ENCODE measurements around the gene RAI1.

The RAI1 gene

GRCh38 chr17:17761894-17762743, 80.9 kb downstream of the RAI1 start:
- no peaks in the 10 kb centered on the region; the same call in 1 of the 2 replicates for H3K4me1 ChIP-seq (ENCODE audit: control insufficient read depth, insufficient read depth, low read length)
- WGBS (ENCODE audit: insufficient coverage, insufficient read length) = no CpG with 5 or more reads among the region's 11 CpGs
- H3K27ac ChIP-seq (ENCODE audit: low read length) = no peak overlapping the region
- DNase-seq (ENCODE audit: low read depth, low spot score) = no peak
- no peaks in the 10 kb centered on the region for H3K9me3 ChIP-seq (ENCODE audit: control insufficient read depth, insufficient read depth, low read length)
- H3K27me3 ChIP-seq (ENCODE audit: control insufficient read depth, insufficient read depth, low read length) = no peaks in the 10 kb centered on the region
- no peaks in the 10 kb centered on the region for H3K36me3 ChIP-seq (ENCODE audit: control insufficient read depth, insufficient read depth, low read length)
- no peak overlapping the region for H3K4me3 ChIP-seq (ENCODE audit: low read length)

- no peak for DNase-seq (ENCODE audit: low read depth, low spot score)
- whole genome bisulfite sequencing (ENCODE audit: insufficient coverage, insufficient read length) = no CpG with 5 or more reads among the region's 5 CpGs
- Histone ChIP-seq H3K27ac (ENCODE audit: low read length) (no peak overlapping the region), H3K36me3 (ENCODE audit: control insufficient read depth, insufficient read depth, low read length) (no peaks in the 10 kb centered on the region), H3K27me3 (ENCODE audit: control insufficient read depth, insufficient read depth, low read length) (no peaks in the 10 kb centered on the region), H3K4me3 (ENCODE audit: low read length) (no peak overlapping the region), H3K4me1 (ENCODE audit: control insufficient read depth, insufficient read depth, low read length) (no peaks in the 10 kb centered on the region), H3K9me3 (ENCODE audit: control insufficient read depth, insufficient read depth, low read length) (no peaks in the 10 kb centered on the region)
These were observed 81.5 kb downstream of the RAI1 start for GRCh38 chr17:17762744-17763105.

DNA sequence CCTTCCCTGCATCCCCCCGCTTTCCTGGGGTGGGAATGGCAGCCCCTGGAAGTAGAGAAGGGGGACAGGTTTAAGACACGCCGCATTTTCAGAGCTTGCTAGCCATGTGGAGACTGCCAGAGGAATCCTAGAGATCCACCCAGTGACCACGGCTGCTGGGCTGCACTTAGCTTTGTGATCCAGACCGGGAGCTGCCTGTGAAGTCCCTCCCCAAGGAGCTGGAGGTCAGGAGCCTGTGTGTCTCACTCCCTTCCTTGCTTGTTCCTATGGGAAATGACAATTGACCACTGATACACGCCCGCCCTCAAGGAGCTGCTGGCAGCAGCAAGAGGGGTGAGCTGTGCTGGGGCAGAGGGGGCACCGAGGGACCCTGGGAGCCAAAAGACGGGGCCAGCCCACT, 81.9 kb downstream of the RAI1 start:
- H3K36me3 ChIP-seq (ENCODE audit: control insufficient read depth, insufficient read depth, low read length) = no peaks in the 10 kb centered on the region
- no CpG with 5 or more reads among the region's 9 CpGs for WGBS (ENCODE audit: insufficient coverage, insufficient read length)
- no peaks in the 10 kb centered on the region for H3K9me3 ChIP-seq (ENCODE audit: control insufficient read depth, insufficient read depth, low read length)
- no peaks in the 10 kb centered on the region for H3K4me1 ChIP-seq (ENCODE audit: control insufficient read depth, insufficient read depth, low read length)
- no peaks in the 10 kb centered on the region for H3K27me3 ChIP-seq (ENCODE audit: control insufficient read depth, insufficient read depth, low read length)
- no peak overlapping the region for H3K4me3 ChIP-seq (ENCODE audit: low read length)
- H3K27ac ChIP-seq (ENCODE audit: low read length) = no peak overlapping the region
- no peak for DNase-seq (ENCODE audit: low read depth, low spot score)

DNA sequence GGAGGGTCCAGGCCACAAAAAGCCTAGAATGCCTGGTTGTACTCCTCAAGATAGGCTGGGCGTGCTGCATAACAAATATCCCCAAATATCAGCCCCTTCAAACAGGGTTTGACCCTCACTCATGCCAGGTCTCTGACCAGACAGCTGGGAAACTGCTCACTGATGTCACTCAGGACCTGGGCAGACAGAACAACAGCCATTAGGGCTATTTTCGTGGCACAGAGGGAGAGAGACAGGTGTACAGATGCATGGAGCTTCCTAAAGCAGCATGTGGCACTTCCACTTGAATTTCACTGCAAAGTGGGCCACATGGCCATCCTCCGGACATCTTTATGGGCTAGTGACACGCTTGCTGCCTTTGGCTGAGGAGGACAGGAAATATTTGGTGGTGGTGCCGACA, 82.5 kb downstream of the RAI1 start:
- Histone ChIP-seq H3K4me1 (ENCODE audit: control insufficient read depth, insufficient read depth, low read length) (no peaks in the 10 kb centered on the region), H3K27ac (ENCODE audit: low read length) (no peak overlapping the region), H3K36me3 (ENCODE audit: control insufficient read depth, insufficient read depth, low read length) (no peaks in the 10 kb centered on the region), H3K4me3 (ENCODE audit: low read length) (no peak overlapping the region), H3K9me3 (ENCODE audit: control insufficient read depth, insufficient read depth, low read length) (no peaks in the 10 kb centered on the region), H3K27me3 (ENCODE audit: control insufficient read depth, insufficient read depth, low read length) (no peaks in the 10 kb centered on the region)
- DNase-seq (ENCODE audit: low read depth, low spot score) = no peak
- no CpG with 5 or more reads among the region's 5 CpGs for WGBS (ENCODE audit: insufficient coverage, insufficient read length)

DNA sequence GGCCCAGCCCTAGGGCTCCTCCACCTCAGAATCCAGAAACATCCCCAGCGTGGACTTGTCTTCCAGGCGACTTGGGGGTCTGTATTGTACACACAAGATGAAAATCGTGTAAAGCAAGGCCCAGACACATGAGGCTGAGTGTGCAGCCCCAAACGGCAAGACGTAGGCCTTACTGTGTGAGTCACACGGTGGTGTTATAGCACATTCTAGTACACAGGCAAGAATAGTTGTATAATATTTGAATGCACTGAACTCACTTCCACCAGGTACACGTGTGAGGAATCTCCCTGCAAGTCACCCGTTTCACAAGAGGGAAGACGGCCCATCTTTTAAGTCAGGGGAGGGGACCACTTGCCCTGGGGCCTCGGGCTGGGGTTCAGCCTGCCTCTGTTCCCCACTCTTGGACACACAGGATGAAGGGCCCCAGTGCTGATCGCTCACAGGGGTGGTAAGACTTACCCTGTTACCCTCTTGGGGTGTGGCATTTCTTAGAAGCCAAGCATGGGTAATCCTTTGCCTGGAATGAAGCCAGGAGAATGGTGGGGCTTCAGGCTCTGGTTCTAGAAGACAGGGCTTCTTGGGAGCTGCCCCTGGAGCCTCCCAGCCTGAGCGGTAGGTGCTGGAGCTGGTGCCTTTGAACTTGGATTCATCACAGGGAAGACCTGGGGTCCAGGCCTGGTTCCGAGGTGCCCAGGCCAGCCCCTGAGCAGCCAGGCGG, 84.3 kb downstream of the RAI1 start:
- no peak overlapping the region for H3K4me3 ChIP-seq (ENCODE audit: low read length)
- no peaks in the 10 kb centered on the region for H3K27me3 ChIP-seq (ENCODE audit: control insufficient read depth, insufficient read depth, low read length)
- no peaks in the 10 kb centered on the region for H3K9me3 ChIP-seq (ENCODE audit: control insufficient read depth, insufficient read depth, low read length)
- no peaks in the 10 kb centered on the region for H3K36me3 ChIP-seq (ENCODE audit: control insufficient read depth, insufficient read depth, low read length)
- no CpG with 5 or more reads among the region's 14 CpGs for WGBS (ENCODE audit: insufficient coverage, insufficient read length)
- H3K27ac ChIP-seq (ENCODE audit: low read length) = no peak overlapping the region
- no peak for DNase-seq (ENCODE audit: low read depth, low spot score)
- H3K4me1 ChIP-seq (ENCODE audit: control insufficient read depth, insufficient read depth, low read length) = no peaks in the 10 kb centered on the region

DNA sequence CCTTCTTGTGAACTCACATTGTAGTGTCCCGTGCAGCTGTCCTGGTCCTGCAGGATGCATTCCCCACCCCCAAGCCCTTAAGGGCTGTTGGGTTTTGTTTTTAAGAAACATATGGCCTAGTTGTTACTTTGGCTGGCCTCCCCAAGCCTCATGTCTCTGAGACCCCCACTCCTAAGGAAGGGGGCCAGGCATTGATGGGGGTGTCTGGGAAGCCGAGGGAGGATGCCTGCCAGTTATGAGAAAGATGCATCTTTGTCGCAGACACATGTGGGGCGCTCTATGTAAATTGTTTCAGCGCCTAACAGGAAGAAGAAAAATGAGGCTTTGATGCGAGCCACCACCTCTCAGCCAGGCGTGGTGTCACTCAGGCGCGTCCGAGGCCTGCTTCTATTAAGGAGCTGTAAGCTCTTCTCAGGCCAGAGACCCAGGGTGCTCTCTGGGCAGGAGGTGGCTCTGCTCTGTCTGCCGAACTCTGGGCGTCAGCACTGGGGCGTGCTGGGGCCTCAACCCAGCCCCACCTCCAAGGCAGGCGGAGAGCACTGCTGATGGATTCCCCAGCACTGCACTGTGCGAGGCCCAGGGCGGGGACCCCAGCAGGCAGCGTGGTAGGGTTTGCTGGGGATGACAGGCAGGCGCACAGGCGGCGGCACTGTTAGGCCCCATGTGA, 85.0 kb downstream of the RAI1 start:
- H3K9me3 ChIP-seq (ENCODE audit: control insufficient read depth, insufficient read depth, low read length) = no peaks in the 10 kb centered on the region
- no peaks in the 10 kb centered on the region; the same call in 1 of the 2 replicates for H3K4me1 ChIP-seq (ENCODE audit: control insufficient read depth, insufficient read depth, low read length)
- H3K27me3 ChIP-seq (ENCODE audit: control insufficient read depth, insufficient read depth, low read length) = no peaks in the 10 kb centered on the region
- no CpG with 5 or more reads among the region's 20 CpGs for WGBS (ENCODE audit: insufficient coverage, insufficient read length)
- no peak for DNase-seq (ENCODE audit: low read depth, low spot score)
- H3K4me3 ChIP-seq (ENCODE audit: low read length) = no peak overlapping the region
- H3K27ac ChIP-seq (ENCODE audit: low read length) = no peak overlapping the region
- H3K36me3 ChIP-seq (ENCODE audit: control insufficient read depth, insufficient read depth, low read length) = no peaks in the 10 kb centered on the region

DNA sequence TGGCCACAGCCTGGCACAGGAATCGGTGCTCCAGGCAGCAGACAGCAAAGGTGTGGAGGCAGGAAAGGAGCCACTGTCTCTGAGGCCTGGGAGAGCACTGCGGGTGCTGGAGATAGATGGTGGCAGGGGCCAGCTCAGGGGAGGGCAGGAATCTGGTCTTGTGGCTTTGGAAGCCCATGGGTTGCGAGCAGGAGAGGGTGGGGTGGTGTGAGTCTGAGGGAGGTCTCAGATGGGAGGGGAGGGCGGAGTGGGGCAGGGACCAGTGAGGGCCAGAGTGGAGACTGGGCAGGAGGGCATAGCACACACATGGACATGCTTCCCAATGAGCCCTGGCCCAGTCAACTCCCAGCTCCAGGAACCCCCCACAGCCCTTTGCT, 85.5 kb downstream of the RAI1 start:
- no peaks in the 10 kb centered on the region for H3K36me3 ChIP-seq (ENCODE audit: control insufficient read depth, insufficient read depth, low read length)
- no peak overlapping the region for H3K27ac ChIP-seq (ENCODE audit: low read length)
- DNase-seq (ENCODE audit: low read depth, low spot score) = no peak
- H3K4me1 ChIP-seq (ENCODE audit: control insufficient read depth, insufficient read depth, low read length) = no peaks in the 10 kb centered on the region; the same call in 1 of the 2 replicates
- H3K4me3 ChIP-seq (ENCODE audit: low read length) = no peak overlapping the region
- no peaks in the 10 kb centered on the region for H3K9me3 ChIP-seq (ENCODE audit: control insufficient read depth, insufficient read depth, low read length)
- no peaks in the 10 kb centered on the region for H3K27me3 ChIP-seq (ENCODE audit: control insufficient read depth, insufficient read depth, low read length)
- no CpG with 5 or more reads among the region's 4 CpGs for WGBS (ENCODE audit: insufficient coverage, insufficient read length)

DNA sequence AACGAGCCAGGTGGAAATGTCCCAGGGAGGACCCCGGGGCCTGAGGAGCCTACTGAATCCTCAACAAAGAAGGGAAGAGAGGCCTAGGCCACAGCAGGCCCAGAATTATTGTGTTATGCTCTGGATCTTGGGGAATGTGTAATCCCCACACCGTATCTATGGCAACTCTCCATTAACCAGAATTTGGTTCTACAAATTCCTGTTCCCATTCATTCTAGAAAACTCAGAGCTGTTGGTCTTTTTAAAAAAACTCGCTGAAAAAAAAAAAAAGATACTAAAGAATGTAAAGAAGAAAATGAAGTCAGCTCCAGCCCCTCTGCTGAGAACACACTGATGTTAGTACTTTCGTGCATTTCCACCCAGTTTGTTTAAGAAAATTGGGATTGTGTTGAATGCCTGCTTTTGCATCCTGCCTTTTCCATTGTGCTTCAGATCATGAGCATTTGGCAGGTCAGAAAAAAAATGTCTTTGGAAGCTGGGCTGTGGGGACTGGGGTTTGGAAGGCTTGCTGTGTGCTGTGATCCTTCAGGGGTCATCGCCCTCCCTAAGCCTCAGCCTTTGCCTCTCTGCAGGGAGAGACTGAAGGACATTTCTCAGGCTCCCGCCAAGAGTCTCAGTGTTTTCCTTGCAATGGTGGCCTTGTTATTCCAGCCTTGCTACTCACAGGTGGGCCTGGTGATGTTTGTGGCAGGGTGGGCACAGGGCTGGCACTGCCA, 86.1 kb downstream of the RAI1 start:
- WGBS (ENCODE audit: insufficient coverage, insufficient read length) = no CpG with 5 or more reads among the region's 7 CpGs
- Histone ChIP-seq H3K4me1 (ENCODE audit: control insufficient read depth, insufficient read depth, low read length) (no peaks in the 10 kb centered on the region; the same call in 1 of the 2 replicates), H3K27ac (ENCODE audit: low read length) (no peak overlapping the region)

GRCh38 chr17:17767887-17768418, 86.7 kb downstream of the RAI1 start:
- Histone ChIP-seq H3K27me3 (ENCODE audit: control insufficient read depth, insufficient read depth, low read length) (no peaks in the 10 kb centered on the region), H3K4me3 (ENCODE audit: low read length) (no peak overlapping the region), H3K4me1 (ENCODE audit: control insufficient read depth, insufficient read depth, low read length) (no peaks in the 10 kb centered on the region; the same call in 1 of the 2 replicates), H3K9me3 (ENCODE audit: control insufficient read depth, insufficient read depth, low read length) (no peaks in the 10 kb centered on the region), H3K36me3 (ENCODE audit: control insufficient read depth, insufficient read depth, low read length) (no peaks in the 10 kb centered on the region), H3K27ac (ENCODE audit: low read length) (no peak overlapping the region)
- no CpG with 5 or more reads among the region's 6 CpGs for WGBS (ENCODE audit: insufficient coverage, insufficient read length)
- no peak for DNase-seq (ENCODE audit: low read depth, low spot score)

More for the DNA sequence above, 86.1 kb downstream of the RAI1 start:
- Histone ChIP-seq H3K9me3 (ENCODE audit: control insufficient read depth, insufficient read depth, low read length) (no peaks in the 10 kb centered on the region), H3K36me3 (ENCODE audit: control insufficient read depth, insufficient read depth, low read length) (no peaks in the 10 kb centered on the region), H3K27me3 (ENCODE audit: control insufficient read depth, insufficient read depth, low read length) (no peaks in the 10 kb centered on the region), H3K4me3 (ENCODE audit: low read length) (no peak overlapping the region)
- no peak for DNase-seq (ENCODE audit: low read depth, low spot score)
